H1 (cell line): ENCODE data around the gene KPNA6. TPM values are rescaled to one million over a fixed set of nuclear protein-coding genes. Genes with fewer than 3 reads are reported as not detected.
"Not testable (repeated sequence)": the region's sequence is repeated elsewhere in the genome, so short reads cannot be mapped to it uniquely, and the experiment has no call there.

Experiments used
- CTCF ChIA-PET: fragments of 300-600 bp; sonication (Branson Sonifier 250); formaldehyde crosslinking; loops from one replicate; lab custom pipeline; 2021; ENCODE audit not compliant: partially characterized antibody; lab: Charles Lee
- POLR2A ChIA-PET: fragments of 300-600 bp; sonication (Branson Sonifier 250); formaldehyde crosslinking; loops from one replicate; lab custom pipeline; 2021; ENCODE audit warnings: inconsistent platforms; ENCODE audit not compliant: partially characterized antibody; lab: Charles Lee
- DNase-seq, 2 experiments: peaks; one replicate each; pipeline versions ENCODE4 v3.0.0 to v3.0.0-alpha.2; 2010 to 2022; ENCODE audit warnings: low spot score in 2 of 2, low read depth in 1 of 2, mixed read lengths in 1 of 2
- FAIRE-seq: peaks from 2 replicates; lab custom pipeline; 2011; peaks lifted over from hg19 to GRCh38; lab: Jason Lieb, UNC
- H2AFZ ChIP-seq: 2 replicates; pipeline ENCODE4 v1.8.1; 2012; ENCODE audit warnings: low read length, inconsistent platforms
- H2AK5ac ChIP-seq: 2 replicates; pipeline ENCODE4 v1.6.1; 2013; ENCODE audit warnings: low read depth, low read length
- H2BK120ac ChIP-seq: replicated peaks from 2 replicates; pipeline ENCODE3; 2013; ENCODE audit warnings: low read depth, low read length, inconsistent platforms
- H2BK12ac ChIP-seq: 2 replicates; pipeline ENCODE4 v1.6.1; 2013; ENCODE audit warnings: low read depth, low read length
- H2BK15ac ChIP-seq: 2 replicates; pipeline ENCODE4 v1.6.1; 2013; ENCODE audit warnings: low read length
- H2BK20ac ChIP-seq: 2 replicates; pipeline ENCODE4 v1.6.1; 2013; ENCODE audit warnings: low read length
- H2BK5ac ChIP-seq: 2 replicates; pipeline ENCODE4 v1.6.1; 2013; ENCODE audit warnings: low read depth, low read length
- H3K14ac ChIP-seq: 2 replicates; pipeline ENCODE4 v1.6.1; 2013; ENCODE audit warnings: inconsistent platforms; ENCODE audit not compliant: insufficient read length
- H3K18ac ChIP-seq: 2 replicates; pipeline ENCODE4 v1.6.1; 2013; ENCODE audit warnings: low read length; ENCODE audit errors: extremely low read depth
- H3K23ac ChIP-seq: 2 replicates; pipeline ENCODE4 v1.6.1; 2013; ENCODE audit warnings: inconsistent platforms; ENCODE audit not compliant: insufficient read length
- H3K23me2 ChIP-seq: 2 replicates; pipeline ENCODE4 v1.6.1; 2013; ENCODE audit warnings: low read depth, low read length
- H3K27ac ChIP-seq: 2 replicates; pipeline ENCODE4 v1.6.1; 2011; ENCODE audit warnings: low read depth, low read length, inconsistent platforms
- H3K27me3 ChIP-seq, 4 experiments: replicated peaks in 1 of 4; 1 replicate in 1 of 4; 2 replicates in 3 of 4; pipeline versions ENCODE4 v1.6.1 to v1.8.1; 2011 to 2013; ENCODE audit warnings: low read length in 3 of 4, mild to moderate bottlenecking in 3 of 4, inconsistent platforms in 2 of 4, mixed read lengths in 2 of 4, moderate library complexity in 1 of 4; ENCODE audit not compliant: control insufficient read depth in 3 of 4, insufficient read depth in 3 of 4; ENCODE audit errors: extremely low read depth in 1 of 4
- H3K36me3 ChIP-seq, 4 experiments: 2 replicates each; pipeline versions ENCODE4 v1.6.1 to v1.8.1; 2011 to 2013; ENCODE audit warnings: mild to moderate bottlenecking in 4 of 4, low read length in 3 of 4, moderate library complexity in 2 of 4, control low read depth in 1 of 4, inconsistent platforms in 1 of 4; ENCODE audit not compliant: insufficient read depth in 4 of 4, control insufficient read depth in 2 of 4
- H3K4ac ChIP-seq: replicated peaks from 2 replicates; pipeline ENCODE3; 2013; ENCODE audit warnings: low read length, low read depth, mixed read lengths, inconsistent platforms; ENCODE audit not compliant: insufficient read length
- H3K4me1 ChIP-seq, 4 experiments: replicated peaks in 1 of 4; 1 replicate in 1 of 4; 2 replicates in 3 of 4; pipeline versions ENCODE4 v1.6.1 to v1.8.1; 2011 to 2013; ENCODE audit warnings: low read length in 3 of 4, inconsistent platforms in 2 of 4, mixed read lengths in 1 of 4; ENCODE audit not compliant: insufficient read depth in 4 of 4, control insufficient read depth in 3 of 4
- H3K4me2 ChIP-seq, 2 experiments: 2 replicates each; pipeline versions ENCODE4 v1.6.1 to v1.8.1; 2011 to 2013; ENCODE audit warnings: low read depth in 2 of 2, low read length in 2 of 2, control low read depth in 1 of 2, inconsistent platforms in 1 of 2, mild to moderate bottlenecking in 1 of 2; ENCODE audit not compliant: insufficient read depth in 1 of 2
- H3K4me3 ChIP-seq, 4 experiments: fragments of 200-600, 300-600 bp in 1 of 4; sonication (generic), shearing (Covaris generic), sonication (Bioruptor Twin) in 1 of 4; 2 replicates each; pipeline versions ENCODE4 v1.5.1 to v1.8.1; 2011 to 2016; ENCODE audit warnings: low read length in 4 of 4, low read depth in 3 of 4, control low read depth in 2 of 4, inconsistent platforms in 2 of 4, mild to moderate bottlenecking in 2 of 4, mixed read lengths in 1 of 4, moderate library complexity in 1 of 4; ENCODE audit not compliant: insufficient read depth in 2 of 4; ENCODE audit errors: extremely low read depth in 1 of 4
- H3K56ac ChIP-seq: replicated peaks from 2 replicates; pipeline ENCODE3; 2013; ENCODE audit warnings: low read depth, mild to moderate bottlenecking, mixed read lengths, low read length, inconsistent platforms; ENCODE audit not compliant: insufficient read length
- H3K79me1 ChIP-seq: 2 replicates; pipeline ENCODE4 v1.6.1; 2013; ENCODE audit warnings: low read depth, low read length, control low read depth
- H3K79me2 ChIP-seq, 2 experiments: 2 replicates each; pipeline versions ENCODE4 v1.6.1 to v1.8.1; 2012 to 2013; ENCODE audit warnings: low read length in 2 of 2, mild to moderate bottlenecking in 2 of 2, inconsistent platforms in 1 of 2; ENCODE audit not compliant: insufficient read depth in 2 of 2, control insufficient read depth in 1 of 2
- H3K9ac ChIP-seq, 4 experiments: replicated peaks in 1 of 4; 1 replicate in 1 of 4; 2 replicates in 3 of 4; pipeline versions ENCODE4 v1.6.1 to v1.8.1; 2011 to 2013; ENCODE audit warnings: low read depth in 3 of 4, low read length in 3 of 4, control low read depth in 2 of 4, mild to moderate bottlenecking in 2 of 4, moderate library complexity in 2 of 4, inconsistent platforms in 1 of 4; ENCODE audit errors: extremely low read depth in 1 of 4
- H3K9me3 ChIP-seq, 2 experiments: 2 replicates each; pipeline versions ENCODE4 v1.6.1 to v1.8.1; 2012 to 2013; ENCODE audit warnings: mild to moderate bottlenecking in 2 of 2, moderate library complexity in 2 of 2, control low read depth in 1 of 2, inconsistent platforms in 1 of 2, low read depth in 1 of 2, low read length in 1 of 2, mixed read lengths in 1 of 2; ENCODE audit not compliant: insufficient read depth in 2 of 2
- H4K20me1 ChIP-seq, 2 experiments: replicated peaks in 1 of 2; 2 replicates each; pipeline versions ENCODE3 to v1.8.1; 2011 to 2013; ENCODE audit warnings: inconsistent platforms in 2 of 2, low read length in 2 of 2, mild to moderate bottlenecking in 1 of 2; ENCODE audit not compliant: insufficient read depth in 2 of 2, control insufficient read depth in 1 of 2
- H4K5ac ChIP-seq: 2 replicates; pipeline ENCODE4 v1.6.1; 2013; ENCODE audit warnings: low read length, low read depth, mixed read lengths, inconsistent platforms; ENCODE audit not compliant: insufficient read length
- H4K8ac ChIP-seq: 2 replicates; pipeline ENCODE4 v1.8.0; 2013; ENCODE audit warnings: mild to moderate bottlenecking, moderate library complexity, low read length, inconsistent platforms; ENCODE audit not compliant: insufficient read depth; ENCODE audit errors: extremely low read depth
- H4K91ac ChIP-seq: replicated peaks from 2 replicates; pipeline ENCODE3; 2013; ENCODE audit warnings: low read length, mixed read lengths, inconsistent platforms; ENCODE audit not compliant: insufficient read length
- GABPA ChIP-seq: IDR thresholded peaks from 2 replicates; pipeline ENCODE4 v1.6.1; 2011; ENCODE audit warnings: mild to moderate bottlenecking, low read length, moderate library complexity, borderline replicate concordance; ENCODE audit not compliant: insufficient read depth
- KDM4A ChIP-seq: IDR thresholded peaks from one replicate; pipeline ENCODE4 v1.7.1; 2012; ENCODE audit warnings: low read depth, mild to moderate bottlenecking, moderate library complexity, low read length, inconsistent platforms; ENCODE audit not compliant: severe bottlenecking
- WGBS, 2 experiments: shearing (Covaris generic) in 1 of 2; methylation state at CpG; one replicate each; pipeline versions ENCODE4 v1.1.6 to v1.1.7; 2013 to 2015; ENCODE audit warnings: low lambda C conversion rate in 2 of 2, mixed read lengths in 2 of 2, inconsistent platforms in 1 of 2, low coverage in 1 of 2, missing lambda C conversion rate in 1 of 2; ENCODE audit not compliant: insufficient replicate concordance in 2 of 2, insufficient coverage in 1 of 2, insufficient read length in 1 of 2; ENCODE audit errors: extremely low coverage in 1 of 2, missing lambda C conversion rate in 1 of 2; 5-methylcytosine and 5-hydroxymethylcytosine counted together
- polyA plus RNA-seq, 7 experiments: library from polyadenylated mRNA; depleted of rRNA in 3 of 7; stranded (reverse) in 5 of 7; unstranded in 2 of 7; fragments of >200 nt in 5 of 7; fragments of 200-250 nt in 2 of 7; gene quantifications; 1 replicate in 5 of 7; 2 replicates in 1 of 7; 4 replicates in 1 of 7; pipeline versions ENCODE4 v1.2.1 to v1.2.3, GENCODE V29; 2011 to 2013; ENCODE audit warnings: missing spikeins in 2 of 7, mixed read lengths in 2 of 7
- total RNA-seq: library from RNA; stranded (reverse); fragmentation: NEBNext Ultra II Directional; extraction: Animal tissue kit (Norgen Biotek cat#: 25700); gene quantifications from 2 replicates; pipeline ENCODE4 v1.2.1, GENCODE V29; 2021

KPNA6 gene
- total and polyA plus RNA-seq, 2 of the 8 experiments (the other 6 are each of a cell fraction or from before 2014, with no cell fraction given) = 24.2 to 120 TPM

GRCh38 chr1:32128964-32129363, 21.1 kb downstream of the KPNA6 start (continued):
- TF ChIP-seq GABPA (no peak), KDM4A (no peak)

DNA sequence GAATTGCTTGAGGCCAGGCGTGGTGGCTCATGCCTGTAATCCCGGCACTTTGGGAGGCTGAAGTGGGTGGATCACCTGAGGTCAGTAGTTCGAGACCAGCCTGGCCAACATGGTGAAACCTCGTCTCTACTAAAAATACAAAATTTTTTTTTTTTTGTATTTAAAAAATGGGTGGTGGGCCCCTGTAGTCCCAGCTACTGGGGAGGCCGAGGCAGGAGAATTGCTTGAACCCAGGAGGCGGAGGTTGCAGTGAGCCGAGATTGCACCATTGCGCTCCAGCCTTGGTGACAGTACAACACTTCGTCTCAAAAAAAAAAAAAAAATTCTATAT, 26.1 kb downstream of the KPNA6 start:
- H3K79me2 ChIP-seq = peaks cover 0 to 44% of the 10 kb centered on the region in 2 experiments; a peak in 3 of 4 replicates

More for the DNA sequence above, 26.1 kb downstream of the KPNA6 start:
- H4K8ac ChIP-seq, H3K18ac ChIP-seq, H3K14ac ChIP-seq, H2AK5ac ChIP-seq, H2BK5ac ChIP-seq, H3K23ac ChIP-seq, H4K5ac ChIP-seq, H3K9me3 ChIP-seq, H3K4ac ChIP-seq, H2BK15ac ChIP-seq, H3K27me3 ChIP-seq, H3K9ac ChIP-seq, H3K23me2 ChIP-seq, H4K91ac ChIP-seq, FAIRE-seq, H3K36me3 ChIP-seq, H3K4me1 ChIP-seq, H4K20me1 ChIP-seq, H3K4me3 ChIP-seq, H3K79me1 ChIP-seq, H3K27ac ChIP-seq, H3K56ac ChIP-seq, H2BK20ac ChIP-seq, POLR2A ChIA-PET, H2BK120ac ChIP-seq, H2AFZ ChIP-seq, H3K4me2 ChIP-seq, H2BK12ac ChIP-seq, DNase-seq: not testable (repeated sequence)
- CTCF ChIA-PET = interaction anchor here (0.6 to 1.1 kb wide), 4 partner anchors 9 to 188 kb away, joined by 3 to 5 read pairs (median 3); no protein-coding TSS in a partner anchor
- WGBS, 2 experiments = 90% methylated on average over 9 of the region's 9 CpGs; no CpG with 5 or more reads in 1 of the 2 experiments
